ENCODE data around the gene SDK2. TPM values are rescaled to one million over a fixed set of nuclear protein-coding genes. Genes with fewer than 3 reads are reported as not detected.

Gene SDK2
- total RNA-seq, 2 donors from 2014 or later, result 1.5 to 5.6 TPM

GRCh38 chr17:73415782-73416181, 228.5 kb downstream of the SDK2 start:
- H3K4me3 ChIP-seq, result no peak overlapping the region
- no peak for DNase-seq (ENCODE audit: low spot score)
- no peak overlapping the region for H3K27ac ChIP-seq
- no peaks in the 10 kb centered on the region for H3K27me3 ChIP-seq
- H3K36me3 ChIP-seq, result no peaks in the 10 kb centered on the region
- H3K4me1 ChIP-seq, result peaks cover 0 to 8% of the 10 kb centered on the region in 2 donors
- TF ChIP-seq CTCF (IDR thresholded peaks at IDR 0.05), result no peak
- no peaks in the 10 kb centered on the region for H3K9me3 ChIP-seq

GRCh38 chr17:73414171-73414955, 229.9 kb downstream of the SDK2 start:
- Histone ChIP-seq H3K4me3 (no peak overlapping the region), H3K36me3 (no peaks in the 10 kb centered on the region), H3K27me3 (no peaks in the 10 kb centered on the region), H3K9me3 (no peaks in the 10 kb centered on the region), H3K4me1 (peaks cover 0 to 12% of the 10 kb centered on the region in 2 donors), H3K27ac (no peak overlapping the region)
- TF ChIP-seq CTCF (IDR thresholded peaks at IDR 0.05), result no peak
- DNase-seq (ENCODE audit: low spot score), result no peak

- Histone ChIP-seq H3K9me3 (no peaks in the 10 kb centered on the region), H3K36me3 (no peaks in the 10 kb centered on the region), H3K4me1 (peaks cover 0 to 12% of the 10 kb centered on the region in 2 donors), H3K27me3 (no peaks in the 10 kb centered on the region), H3K4me3 (no peak overlapping the region), H3K27ac (no peak overlapping the region)
- DNase-seq (ENCODE audit: low spot score), result no peak
- TF ChIP-seq CTCF (IDR thresholded peaks at IDR 0.05), result no peak
Measured at GRCh38 chr17:73412914-73413313, 231.3 kb downstream of the SDK2 start.

- Histone ChIP-seq H3K27ac (no peak overlapping the region), H3K4me3 (no peak overlapping the region), H3K4me1 (peaks cover 0 to 12% of the 10 kb centered on the region in 2 donors), H3K36me3 (no peaks in the 10 kb centered on the region), H3K27me3 (no peaks in the 10 kb centered on the region), H3K9me3 (no peaks in the 10 kb centered on the region)
- no peak for DNase-seq (ENCODE audit: low spot score)
- no peak for TF ChIP-seq CTCF (IDR thresholded peaks at IDR 0.05)
Measured at GRCh38 chr17:73411313-73411747, 232.9 kb downstream of the SDK2 start.

- DNase-seq (ENCODE audit: low spot score), result no peak
- H3K4me1 ChIP-seq, result peaks cover 0 to 12% of the 10 kb centered on the region in 2 donors
- no peak for TF ChIP-seq CTCF (IDR thresholded peaks at IDR 0.05)
- no peaks in the 10 kb centered on the region for H3K27me3 ChIP-seq
- H3K4me3 ChIP-seq, result no peak overlapping the region
- peak overlapping the region in 1 of 2 donors; percentile 13 for H3K27ac ChIP-seq
- H3K9me3 ChIP-seq, result no peaks in the 10 kb centered on the region
- no peaks in the 10 kb centered on the region for H3K36me3 ChIP-seq
Measured at GRCh38 chr17:73410586-73411312, 233.5 kb downstream of the SDK2 start.

Measured in right atrium auricular region (tissue), 2 donors.